SIG-M5 treated with dmso at 0.1 percent for 504 hours (cell line): ENCODE data around the gene ZNF155.
"Not testable (repeated sequence)": the region's sequence is repeated elsewhere in the genome, so short reads cannot be mapped to it uniquely, and the experiment has no call there.

ENCODE experiments used
- DNase-seq: peaks from one replicate; lab custom pipeline; 2025; ENCODE audit not compliant: unreplicated experiment; lab: John Stamatoyannopoulos, UW

ZNF155 gene

GRCh38 chr19:43983912-43984686 is at the start of gene ZNF155:
ZNF155 (plus strand) TSS chr19:43984188; CDS start chr19:43988544, 4,356 bp downstream.
- peak; percentile 89 for DNase-seq

GRCh38 chr19:43934985-43935708 is 48.8 kb upstream of the ZNF155 start, which contains the start of gene ZNF45:
ZNF45 (minus strand) TSS chr19:43935282; CDS start chr19:43922185, 13,097 bp downstream.
- DNase-seq, result peak; percentile 84

GRCh38 chr19:43936188-43936587 is 47.8 kb upstream of the ZNF155 start:
- DNase-seq, result no peak

GRCh38 chr19:43939557-43940260 is 44.3 kb upstream of the ZNF155 start:
- DNase-seq, result no peak

- DNase-seq, result no peak
Observed at GRCh38 chr19:43940719-43941118, 43.3 kb upstream of the ZNF155 start.

- no peak for DNase-seq
Observed at GRCh38 chr19:43941209-43941608, 42.8 kb upstream of the ZNF155 start.

- not testable (repeated sequence) for DNase-seq
Observed at GRCh38 chr19:43947412-43947811, 36.6 kb upstream of the ZNF155 start.

GRCh38 chr19:43949803-43950202 is 34.2 kb upstream of the ZNF155 start:
- DNase-seq, result not testable (repeated sequence)

- DNase-seq, result peak; percentile 91
Observed at GRCh38 chr19:43950834-43951645, 32.9 kb upstream of the ZNF155 start, which contains the start of gene ZNF221. ZNF221 (plus strand) TSS chr19:43951228; CDS start chr19:43962727, 11,499 bp downstream.

- DNase-seq, result peak; percentile 23
Observed at GRCh38 chr19:43956827-43957226, 27.2 kb upstream of the ZNF155 start.

- DNase-seq, result no peak
Observed at GRCh38 chr19:43957891-43958290, 26.1 kb upstream of the ZNF155 start.

GRCh38 chr19:43960411-43960810 is 23.6 kb upstream of the ZNF155 start:
- no peak for DNase-seq

GRCh38 chr19:43966079-43966694 is 17.8 kb upstream of the ZNF155 start:
- no peak for DNase-seq

GRCh38 chr19:43976732-43977131 is 7.3 kb upstream of the ZNF155 start:
- no peak for DNase-seq

- DNase-seq, result no peak
Observed at GRCh38 chr19:43983544-43983911, 460 bp upstream of the ZNF155 start.

- no peak for DNase-seq
Observed at GRCh38 chr19:43984687-43985000, 656 bp downstream of the ZNF155 start.

GRCh38 chr19:43997631-43998290 is 13.8 kb downstream of the ZNF155 start:
- DNase-seq, result no peak

- DNase-seq, result no peak
Observed at GRCh38 chr19:44002212-44002565, 18.2 kb downstream of the ZNF155 start.

GRCh38 chr19:44002566-44003460 is 18.8 kb downstream of the ZNF155 start, which contains the start of gene ZNF230:
ZNF230 (plus strand) TSS chr19:44002957; CDS start chr19:44007079, 4,122 bp downstream.
- DNase-seq, result peak; percentile 98
